Measurements from ENCODE around the gene TNFRSF13B. TPM values are rescaled to one million over a fixed set of nuclear protein-coding genes. Genes with fewer than 3 reads are reported as not detected.
"Not testable (repeated sequence)": the region's sequence is repeated elsewhere in the genome, so short reads cannot be mapped to it uniquely, and the experiment has no call there.

Gene TNFRSF13B
- total RNA-seq, 4 donors from 2014 or later, result 9.2 TPM; not detected in 3

- no peak for DNase-seq
- intact Hi-C loops (cut with DNase I; ENCODE audit: low total_unique reads) (no loop called here), in situ Hi-C loops (cut with MboI; ENCODE audit: low pct_ligation_motif_present in 1 of 4, low pct_unique_long_range_greater_than_20kb in 1 of 4, low sequenced_read_pairs in 3 of 4) (loop anchor here in 2 of 4 donors (10.0 to 25.0 kb wide), 3 partner anchors 57 to 460 kb away; partner anchors contain the start of gene NT5M (in 1 of the 2))
- peaks cover 4 to 8% (median 6%) of the 10 kb centered on the region in 4 donors for H3K4me1 ChIP-seq
- TF ChIP-seq POLR2AphosphoS5 (IDR thresholded peaks at IDR 0.05), result no peak
- TF ChIP-seq EP300 (IDR thresholded peaks at IDR 0.05; ENCODE audit: low read depth), result no peak
- no peak for TF ChIP-seq POLR2A (IDR thresholded peaks at IDR 0.05)
- no peak for TF ChIP-seq CTCF (IDR thresholded peaks at IDR 0.05)
- no peak overlapping the region for H3K27ac ChIP-seq
- H3K36me3 ChIP-seq, result no peaks in the 10 kb centered on the region
- WGBS, 2 donors (ENCODE audit: low coverage in 1 of 2), result 87 to 93% methylated on average over 3 to 10 of the region's 14 CpGs
- no peaks in the 10 kb centered on the region for H3K27me3 ChIP-seq
- H3K4me3 ChIP-seq, result no peak overlapping the region
- H3K9me3 ChIP-seq, result no peaks in the 10 kb centered on the region
These were observed 25.9 kb upstream of the TNFRSF13B start for GRCh38 chr17:16997514-16998429.

- WGBS, 2 donors (ENCODE audit: low coverage in 1 of 2), result 80 to 83% methylated on average over 1 to 11 of the region's 11 CpGs
- H3K27ac ChIP-seq; intact Hi-C loops (cut with DNase I; ENCODE audit: low total_unique reads); H3K36me3 ChIP-seq; DNase-seq; H3K4me3 ChIP-seq; H3K9me3 ChIP-seq; H3K27me3 ChIP-seq; H3K4me1 ChIP-seq: not testable (repeated sequence)
- in situ Hi-C loops (cut with MboI; ENCODE audit: low pct_ligation_motif_present in 1 of 4, low pct_unique_long_range_greater_than_20kb in 1 of 4, low sequenced_read_pairs in 3 of 4), result loop anchor here in 2 of 4 donors (10.0 to 25.0 kb wide), 3 partner anchors 58 to 459 kb away; partner anchors contain the start of gene NT5M (in 1 of the 2)
These were observed 24.8 kb upstream of the TNFRSF13B start for GRCh38 chr17:16996726-16997125.

GRCh38 chr17:16995930-16996329, 24.0 kb upstream of the TNFRSF13B start:
- H3K4me1 ChIP-seq, result peaks cover 0 to 3% (median 0%) of the 10 kb centered on the region in 4 donors
- no peaks in the 10 kb centered on the region for H3K9me3 ChIP-seq
- in situ Hi-C loops (cut with MboI; ENCODE audit: low pct_ligation_motif_present in 1 of 4, low pct_unique_long_range_greater_than_20kb in 1 of 4, low sequenced_read_pairs in 3 of 4), result loop anchor here in 2 of 4 donors (10.0 to 25.0 kb wide), 3 partner anchors 59 to 459 kb away; partner anchors contain the start of gene NT5M (in 1 of the 2)
- no peak overlapping the region for H3K27ac ChIP-seq
- H3K27me3 ChIP-seq, result no peaks in the 10 kb centered on the region
- intact Hi-C loops (cut with DNase I; ENCODE audit: low total_unique reads), result no loop called here
- DNase-seq, result no peak
- H3K36me3 ChIP-seq, result no peaks in the 10 kb centered on the region
- WGBS, 2 donors (ENCODE audit: low coverage in 1 of 2), result 90 to 92% methylated on average over 6 to 7 of the region's 7 CpGs
- TF ChIP-seq EP300 (IDR thresholded peaks at IDR 0.05; ENCODE audit: low read depth) (no peak), CTCF (IDR thresholded peaks at IDR 0.05) (no peak), POLR2AphosphoS5 (IDR thresholded peaks at IDR 0.05) (no peak), POLR2A (IDR thresholded peaks at IDR 0.05) (no peak)
- no peak overlapping the region for H3K4me3 ChIP-seq

GRCh38 chr17:16994631-16995030, 22.7 kb upstream of the TNFRSF13B start:
- no peaks in the 10 kb centered on the region for H3K27me3 ChIP-seq
- 77 to 88% methylated on average over 2 of the region's 2 CpGs for WGBS, 2 donors (ENCODE audit: low coverage in 1 of 2)
- H3K27ac ChIP-seq, result no peak overlapping the region
- TF ChIP-seq EP300 (IDR thresholded peaks at IDR 0.05; ENCODE audit: low read depth) (no peak), CTCF (IDR thresholded peaks at IDR 0.05) (no peak), POLR2AphosphoS5 (IDR thresholded peaks at IDR 0.05) (no peak), POLR2A (IDR thresholded peaks at IDR 0.05) (no peak)
- H3K36me3 ChIP-seq, result no peaks in the 10 kb centered on the region
- no peak for DNase-seq
- intact Hi-C loops (cut with DNase I; ENCODE audit: low total_unique reads) (no loop called here), in situ Hi-C loops (cut with MboI; ENCODE audit: low pct_ligation_motif_present in 1 of 4, low pct_unique_long_range_greater_than_20kb in 1 of 4, low sequenced_read_pairs in 3 of 4) (loop anchor here in 2 of 4 donors (10.0 to 25.0 kb wide), 3 partner anchors 60 to 457 kb away; partner anchors contain the start of gene NT5M (in 1 of the 2))
- no peaks in the 10 kb centered on the region for H3K9me3 ChIP-seq
- H3K4me3 ChIP-seq, result no peak overlapping the region
- peaks cover 3 to 7% (median 4%) of the 10 kb centered on the region in 4 donors for H3K4me1 ChIP-seq
